Spleen (tissue), 11 donors: ENCODE data around the gene SIGLEC15. TPM values are rescaled to one million over a fixed set of nuclear protein-coding genes. Genes with fewer than 3 reads are reported as not detected.

Experiments
- DNase-seq: peaks from one replicate; pipeline ENCODE4 v3.0.0-alpha.2; 2020
- H3K27ac ChIP-seq, 8 donors: fragments of 200-600 bp; sonication (generic) in 7 of 8; 1 replicate in 4 of 8; 2 replicates in 4 of 8; pipeline versions ENCODE4 v1.5.0 to v1.8.0; 2016 to 2021; ENCODE audit warnings: inconsistent platforms in 4 of 8, mild to moderate bottlenecking in 4 of 8, moderate library complexity in 1 of 8
- H3K27me3 ChIP-seq, 7 donors: fragments of 200-600 bp; sonication (generic) in 6 of 7; replicated peaks in 1 of 7; 1 replicate in 4 of 7; 2 replicates in 3 of 7; pipeline versions ENCODE4 v1.5.0 to v1.8.0; 2016 to 2021; ENCODE audit warnings: inconsistent platforms in 3 of 7, mild to moderate bottlenecking in 1 of 7
- H3K36me3 ChIP-seq, 6 donors: fragments of 200-600 bp; sonication (generic) in 5 of 6; 1 replicate in 4 of 6; 2 replicates in 2 of 6; pipeline versions ENCODE4 v1.5.0 to v1.8.0; 2016 to 2021; ENCODE audit warnings: inconsistent platforms in 2 of 6
- H3K4me1 ChIP-seq, 6 donors: fragments of 200-600 bp; sonication (generic) in 5 of 6; 1 replicate in 3 of 6; 2 replicates in 3 of 6; pipeline versions ENCODE4 v1.5.0 to v1.8.0; 2016 to 2021; ENCODE audit warnings: inconsistent platforms in 3 of 6
- H3K4me3 ChIP-seq, 8 donors: fragments of 200-600 bp; sonication (generic) in 7 of 8; 1 replicate in 4 of 8; 2 replicates in 4 of 8; pipeline versions ENCODE4 v1.5.0 to v1.8.0; 2016 to 2021; ENCODE audit warnings: inconsistent platforms in 4 of 8, mild to moderate bottlenecking in 4 of 8, moderate library complexity in 2 of 8
- H3K9me3 ChIP-seq, 8 donors: fragments of 200-600 bp; sonication (generic) in 7 of 8; 1 replicate in 4 of 8; 2 replicates in 4 of 8; pipeline versions ENCODE4 v1.5.0 to v1.8.0; 2016 to 2021; ENCODE audit warnings: inconsistent platforms in 4 of 8
- POLR2A ChIP-seq, 3 donors: fragments of 450-650 bp; IDR thresholded peaks; one replicate each; pipeline ENCODE4 v1.5.1; 2017; ENCODE audit warnings: antibody characterized with exemption in 3 of 3, mild to moderate bottlenecking in 1 of 3
- POLR2AphosphoS5 ChIP-seq, 3 donors: sonication (generic); formaldehyde crosslinking; IDR thresholded peaks; one replicate each; pipeline ENCODE4 v1.5.1; 2017; ENCODE audit warnings: antibody characterized with exemption in 3 of 3
- WGBS, 5 donors: extraction: QIAGEN DNeasy Blood & Tissue Kit in 3 of 5; methylation state at CpG; one replicate each; pipeline versions ENCODE4 v1.1.5 to v1.1.7; 2013 to 2018; 5-methylcytosine and 5-hydroxymethylcytosine counted together
- intact Hi-C: fragments of 100-400 bp; cut with DNase I; formaldehyde crosslinking; loops from one replicate; pipeline ENCODE4 v1.15.0; 2023; ENCODE audit warnings: low total_unique reads
- polyA plus RNA-seq, 3 donors: library from polyadenylated mRNA; stranded (reverse); fragments of 200-250 nt; gene quantifications; one replicate each; pipeline ENCODE4 v1.2.1, GENCODE V29; 2013
- total RNA-seq, 7 donors: library from RNA; depleted of rRNA in 3 of 7; stranded (reverse); fragments of >200 nt in 3 of 7; fragmentation: NEBNext Ultra II Directional in 4 of 7; extraction: Animal tissue kit (Norgen Biotek cat#: 25700) in 4 of 7; gene quantifications; one replicate each; pipeline versions ENCODE4 v1.1.0 to v1.2.1, GENCODE V29; 2016 to 2021
- TF ChIP-seq, protein P1 (sequence below), 11 experiments: fragments of 200-600 bp in 7 of 11; fragments of 450-650 bp in 4 of 11; sonication (generic) in 4 of 11; IDR thresholded peaks in 8 of 11; conservative IDR thresholded peaks in 3 of 11; 1 replicate in 7 of 11; 2 replicates in 4 of 11; pipeline versions ENCODE4 v1.4.0 to v1.8.0; 2016 to 2021; ENCODE audit warnings: antibody characterized with exemption in 11 of 11, inconsistent platforms in 4 of 11, mild to moderate bottlenecking in 1 of 11
- donor health status: healthy with polysubstance abuse.
- donor health status: DM: no; HTN: no; CAD: no; lungs with moderate emphysema.
- donor health status: DM: no; HTN: no; CAD: no.
- donor health status: Bipolar disorder and iron deficiency.
- donor health status: healthy.
- donor health status: DM: no; HTN: no; CAD: no.
- donor health status: DM: yes; HTN: yes; CAD: no.

Gene SIGLEC15
- total and polyA plus RNA-seq, 10 donors: 0.28 to 3.5 (median 1.4) TPM

- intact Hi-C loops: no loop called here
- H3K4me3 ChIP-seq: no peak overlapping the region
- H3K27me3 ChIP-seq: no peaks in the 10 kb centered on the region
- no peak overlapping the region for H3K27ac ChIP-seq
- 93 to 98% (median 96%) methylated on average over 2 of the region's 2 CpGs for WGBS, 5 donors
- DNase-seq: no peak
- TF ChIP-seq POLR2A (IDR thresholded peaks at IDR 0.05) (no peak), POLR2AphosphoS5 (IDR thresholded peaks at IDR 0.05) (no peak)
- TF ChIP-seq, protein P1, sequence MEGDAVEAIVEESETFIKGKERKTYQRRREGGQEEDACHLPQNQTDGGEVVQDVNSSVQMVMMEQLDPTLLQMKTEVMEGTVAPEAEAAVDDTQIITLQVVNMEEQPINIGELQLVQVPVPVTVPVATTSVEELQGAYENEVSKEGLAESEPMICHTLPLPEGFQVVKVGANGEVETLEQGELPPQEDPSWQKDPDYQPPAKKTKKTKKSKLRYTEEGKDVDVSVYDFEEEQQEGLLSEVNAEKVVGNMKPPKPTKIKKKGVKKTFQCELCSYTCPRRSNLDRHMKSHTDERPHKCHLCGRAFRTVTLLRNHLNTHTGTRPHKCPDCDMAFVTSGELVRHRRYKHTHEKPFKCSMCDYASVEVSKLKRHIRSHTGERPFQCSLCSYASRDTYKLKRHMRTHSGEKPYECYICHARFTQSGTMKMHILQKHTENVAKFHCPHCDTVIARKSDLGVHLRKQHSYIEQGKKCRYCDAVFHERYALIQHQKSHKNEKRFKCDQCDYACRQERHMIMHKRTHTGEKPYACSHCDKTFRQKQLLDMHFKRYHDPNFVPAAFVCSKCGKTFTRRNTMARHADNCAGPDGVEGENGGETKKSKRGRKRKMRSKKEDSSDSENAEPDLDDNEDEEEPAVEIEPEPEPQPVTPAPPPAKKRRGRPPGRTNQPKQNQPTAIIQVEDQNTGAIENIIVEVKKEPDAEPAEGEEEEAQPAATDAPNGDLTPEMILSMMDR (IDR thresholded peaks at IDR 0.05 in 8 of 11, conservative IDR thresholded peaks at IDR 0.05 in 3 of 11): no peak
- no peaks in the 10 kb centered on the region for H3K9me3 ChIP-seq
- no peaks in the 10 kb centered on the region for H3K4me1 ChIP-seq
- H3K36me3 ChIP-seq: peaks cover 0 to 100% (median 86%) of the 10 kb centered on the region in 6 donors
Observed at GRCh38 chr18:45854036-45854586, 28.6 kb downstream of the SIGLEC15 start.

DNA sequence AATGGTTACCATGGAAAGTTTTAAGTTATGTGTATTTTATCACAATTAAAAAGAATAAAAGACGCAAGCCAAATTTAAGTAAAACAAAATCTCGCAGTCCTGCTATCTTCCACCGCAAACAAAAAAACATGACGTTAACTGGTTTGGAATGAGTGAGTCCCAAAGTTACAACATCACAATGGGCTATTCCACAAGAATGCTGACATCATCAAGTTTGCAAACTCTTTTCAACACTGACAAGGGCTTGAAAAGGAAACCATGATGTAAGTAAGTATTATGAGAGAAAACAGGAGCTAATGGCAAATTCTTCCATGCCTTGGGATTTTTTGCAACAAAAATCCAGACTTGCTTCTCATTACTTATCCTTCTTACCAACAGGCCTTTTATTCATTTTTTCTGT, 31.1 kb downstream of the SIGLEC15 start:
- Histone ChIP-seq H3K4me3 (no peak overlapping the region), H3K4me1 (no peaks in the 10 kb centered on the region), H3K27ac (no peak overlapping the region), H3K27me3 (no peaks in the 10 kb centered on the region), H3K36me3 (peaks cover 0 to 100% (median 88%) of the 10 kb centered on the region in 6 donors), H3K9me3 (no peaks in the 10 kb centered on the region)
- WGBS, 5 donors: 87 to 94% (median 91%) methylated on average over 4 of the region's 4 CpGs
- TF ChIP-seq POLR2A (IDR thresholded peaks at IDR 0.05): no peak
- TF ChIP-seq, protein P1 (IDR thresholded peaks at IDR 0.05 in 8 of 11, conservative IDR thresholded peaks at IDR 0.05 in 3 of 11): no peak
- intact Hi-C loops: no loop called here
- DNase-seq: no peak

- 92 to 97% (median 96%) methylated on average over 3 of the region's 3 CpGs for WGBS, 5 donors
Observed at GRCh38 chr18:45859334-45859733, 33.9 kb downstream of the SIGLEC15 start.

GRCh38 chr18:45860492-45860891, 35.0 kb downstream of the SIGLEC15 start:
- H3K27me3 ChIP-seq: no peaks in the 10 kb centered on the region
- H3K36me3 ChIP-seq: peaks cover 1 to 100% (median 80%) of the 10 kb centered on the region in 6 donors
- intact Hi-C loops: no loop called here

More at GRCh38 chr18:45859334-45859733, 33.9 kb downstream of the SIGLEC15 start:
- Histone ChIP-seq H3K9me3 (no peaks in the 10 kb centered on the region), H3K27ac (no peak overlapping the region), H3K4me1 (no peaks in the 10 kb centered on the region), H3K27me3 (no peaks in the 10 kb centered on the region), H3K4me3 (no peak overlapping the region), H3K36me3 (peaks cover 0 to 100% (median 80%) of the 10 kb centered on the region in 6 donors)
- intact Hi-C loops: no loop called here
- no peak for DNase-seq
- TF ChIP-seq, protein P1 (IDR thresholded peaks at IDR 0.05 in 8 of 11, conservative IDR thresholded peaks at IDR 0.05 in 3 of 11): no peak
- TF ChIP-seq POLR2AphosphoS5 (IDR thresholded peaks at IDR 0.05) (no peak), POLR2A (IDR thresholded peaks at IDR 0.05) (no peak)

More at GRCh38 chr18:45860492-45860891, 35.0 kb downstream of the SIGLEC15 start:
- Histone ChIP-seq H3K9me3 (no peaks in the 10 kb centered on the region), H3K27ac (no peak overlapping the region), H3K4me1 (no peaks in the 10 kb centered on the region), H3K4me3 (no peak overlapping the region)
- DNase-seq: no peak
- WGBS, 5 donors: 82 to 97% (median 89%) methylated on average over 4 of the region's 4 CpGs
- TF ChIP-seq POLR2AphosphoS5 (IDR thresholded peaks at IDR 0.05) (no peak), POLR2A (IDR thresholded peaks at IDR 0.05) (no peak)
- TF ChIP-seq, protein P1 (IDR thresholded peaks at IDR 0.05 in 8 of 11, conservative IDR thresholded peaks at IDR 0.05 in 3 of 11): no peak
